Mesenchymal stem cell (in vitro differentiated cells and primary cell): Measurements from ENCODE around the gene GALNT5.

Experiments
- DNase-seq: peaks from one replicate; pipeline ENCODE4 v3.0.0-alpha.2; 2013
- H2AFZ ChIP-seq: one replicate; pipeline ENCODE4 v1.6.1; 2013; ENCODE audit warnings: low read depth, mild to moderate bottlenecking, control low read depth, inconsistent platforms, low read length, moderate library complexity
- H2AK5ac ChIP-seq: 2 replicates; pipeline ENCODE4 v1.6.1; 2013; ENCODE audit warnings: low read length, moderate library complexity, mild to moderate bottlenecking, inconsistent platforms; ENCODE audit not compliant: severe bottlenecking
- H2BK120ac ChIP-seq: one replicate; pipeline ENCODE4 v1.6.1; 2013; ENCODE audit warnings: low read depth, mild to moderate bottlenecking, inconsistent platforms, low read length, moderate library complexity
- H2BK12ac ChIP-seq, 2 experiments: one replicate each; pipeline ENCODE4 v1.6.1; 2013; ENCODE audit warnings: inconsistent platforms in 2 of 2, low read length in 2 of 2, mild to moderate bottlenecking in 2 of 2, moderate library complexity in 2 of 2, control low read depth in 1 of 2
- H2BK15ac ChIP-seq: one replicate; pipeline ENCODE4 v1.6.1; 2013; ENCODE audit warnings: mild to moderate bottlenecking, low read depth, inconsistent platforms; ENCODE audit not compliant: poor library complexity, severe bottlenecking
- H2BK5ac ChIP-seq: 2 replicates; pipeline ENCODE4 v1.6.1; 2013; ENCODE audit warnings: low read depth, mild to moderate bottlenecking, low read length, control low read depth, inconsistent platforms; ENCODE audit not compliant: poor library complexity, severe bottlenecking
- H3K14ac ChIP-seq, 2 experiments: one replicate each; pipeline ENCODE4 v1.6.1; 2013; ENCODE audit warnings: inconsistent platforms in 2 of 2, low read length in 2 of 2, control low read depth in 1 of 2, mild to moderate bottlenecking in 1 of 2, moderate library complexity in 1 of 2
- H3K18ac ChIP-seq, 2 experiments: one replicate each; pipeline ENCODE4 v1.6.1; 2013; ENCODE audit warnings: inconsistent platforms in 2 of 2, low read length in 2 of 2, control low read depth in 1 of 2, low read depth in 1 of 2, mild to moderate bottlenecking in 1 of 2
- H3K23ac ChIP-seq, 2 experiments: one replicate each; pipeline ENCODE4 v1.6.1; 2013; ENCODE audit warnings: inconsistent platforms in 2 of 2, low read length in 2 of 2, mild to moderate bottlenecking in 2 of 2, moderate library complexity in 2 of 2, control low read depth in 1 of 2
- H3K27ac ChIP-seq: 2 replicates; pipeline ENCODE4 v1.5.1; 2013; ENCODE audit warnings: mild to moderate bottlenecking, moderate library complexity, low read length, control low read depth, inconsistent platforms; ENCODE audit not compliant: poor library complexity, severe bottlenecking
- H3K27me3 ChIP-seq, 2 experiments: 2 replicates each; pipeline versions ENCODE4 v1.6.1 to v1.7.0; 2013; ENCODE audit warnings: low read length in 2 of 2, mild to moderate bottlenecking in 2 of 2, moderate library complexity in 2 of 2, control low read depth in 1 of 2, inconsistent platforms in 1 of 2; ENCODE audit not compliant: control insufficient read depth in 1 of 2, insufficient read depth in 1 of 2
- H3K36me3 ChIP-seq, 2 experiments: 2 replicates each; pipeline versions ENCODE4 v1.6.1 to v1.7.0; 2013; ENCODE audit warnings: low read length in 2 of 2, control low read depth in 1 of 2, inconsistent platforms in 1 of 2, low read depth in 1 of 2, mild to moderate bottlenecking in 1 of 2; ENCODE audit not compliant: insufficient read depth in 2 of 2, control insufficient read depth in 1 of 2
- H3K4ac ChIP-seq, 2 experiments: one replicate each; pipeline ENCODE4 v1.6.1; 2013; ENCODE audit warnings: inconsistent platforms in 2 of 2, low read length in 2 of 2, mild to moderate bottlenecking in 2 of 2, moderate library complexity in 2 of 2, control low read depth in 1 of 2, low read depth in 1 of 2
- H3K4me1 ChIP-seq: 2 replicates; pipeline ENCODE4 v1.6.1; 2013; ENCODE audit warnings: low read depth, low read length, control low read depth; ENCODE audit not compliant: control insufficient read depth, insufficient read depth
- H3K4me2 ChIP-seq: 2 replicates; pipeline ENCODE4 v1.6.1; 2013; ENCODE audit warnings: low read length, mild to moderate bottlenecking, inconsistent platforms; ENCODE audit not compliant: poor library complexity, severe bottlenecking
- H3K4me3 ChIP-seq, 2 experiments: 2 replicates each; pipeline versions ENCODE4 v1.5.1 to v1.7.0; 2013; ENCODE audit warnings: low read length in 2 of 2, mild to moderate bottlenecking in 2 of 2, control low read depth in 1 of 2, low read depth in 1 of 2; ENCODE audit not compliant: insufficient read depth in 1 of 2
- H3K79me1 ChIP-seq: replicated peaks from 2 replicates; pipeline ENCODE4 v1.6.1; 2013; ENCODE audit warnings: mild to moderate bottlenecking, control low read depth, low read length, inconsistent platforms; ENCODE audit not compliant: poor library complexity, severe bottlenecking
- H3K9ac ChIP-seq: 2 replicates; pipeline ENCODE4 v1.7.0; 2013; ENCODE audit warnings: mild to moderate bottlenecking, low read length, moderate library complexity
- H3K9me3 ChIP-seq: 2 replicates; pipeline ENCODE4 v1.7.0; 2013; ENCODE audit warnings: mild to moderate bottlenecking, low read length; ENCODE audit not compliant: control insufficient read depth
- H4K8ac ChIP-seq: one replicate; pipeline ENCODE4 v1.6.1; 2013; ENCODE audit warnings: inconsistent platforms, mild to moderate bottlenecking, low read length, moderate library complexity
- H4K91ac ChIP-seq: one replicate; pipeline ENCODE4 v1.6.1; 2013; ENCODE audit warnings: mild to moderate bottlenecking, low read length, inconsistent platforms
- WGBS: methylation state at CpG from one replicate; pipeline ENCODE4 v1.1.7; 2013; ENCODE audit warnings: mixed read lengths; 5-methylcytosine and 5-hydroxymethylcytosine counted together

The GALNT5 gene

GRCh38 chr2:157334335-157334734, 76.8 kb downstream of the GALNT5 start:
- Histone ChIP-seq H2AFZ (no peak overlapping the region), H3K27ac (no peak overlapping the region), H3K9me3 (no peaks in the 10 kb centered on the region)

DNA sequence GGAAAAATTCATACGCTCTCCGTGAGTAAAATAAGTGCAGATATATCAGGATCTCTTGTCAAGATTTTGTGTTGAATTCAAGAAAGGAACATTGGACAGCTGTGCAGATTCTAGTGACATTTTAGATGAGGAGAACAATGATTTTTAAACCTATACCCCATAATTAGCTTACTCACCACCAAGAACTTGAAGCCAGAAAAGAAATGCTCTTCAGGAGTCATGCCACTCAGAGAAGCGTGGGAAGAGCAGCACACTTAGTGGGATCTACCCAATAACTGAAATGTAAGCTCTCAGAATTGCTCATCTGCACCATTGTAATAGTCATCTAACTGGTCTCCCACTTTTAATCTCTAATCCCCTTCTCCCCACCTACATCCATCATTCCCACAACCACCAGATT, 77.3 kb downstream of the GALNT5 start:
- no peaks in the 10 kb centered on the region for H3K4me1 ChIP-seq
- WGBS = 98% methylated on average over 3 of the region's 3 CpGs
- H2BK15ac ChIP-seq = no peak overlapping the region
- H2BK5ac ChIP-seq = no peak overlapping the region
- no peak for DNase-seq
- no peak overlapping the region for H3K23ac ChIP-seq
- no peak overlapping the region for H3K9ac ChIP-seq
- no peak overlapping the region for H3K14ac ChIP-seq
- no peak overlapping the region for H3K4me3 ChIP-seq
- no peak overlapping the region for H3K18ac ChIP-seq
- H3K4me2 ChIP-seq = no peak overlapping the region
- no peak overlapping the region for H4K8ac ChIP-seq
- no peak overlapping the region for H2BK120ac ChIP-seq
- no peaks in the 10 kb centered on the region for H3K27me3 ChIP-seq
- H4K91ac ChIP-seq = no peak overlapping the region
- no peak overlapping the region for H2AK5ac ChIP-seq
- no peak overlapping the region for H3K27ac ChIP-seq
- H3K4ac ChIP-seq = no peak overlapping the region
- no peaks in the 10 kb centered on the region for H3K36me3 ChIP-seq
- no peak overlapping the region for H2BK12ac ChIP-seq
- no peak overlapping the region for H2AFZ ChIP-seq
- no peaks in the 10 kb centered on the region for H3K9me3 ChIP-seq
- no peaks in the 10 kb centered on the region for H3K79me1 ChIP-seq

More at GRCh38 chr2:157334335-157334734, 76.8 kb downstream of the GALNT5 start:
- Histone ChIP-seq H3K4me3 (no peak overlapping the region), H3K23ac (no peak overlapping the region), H3K4ac (no peak overlapping the region), H2BK15ac (no peak overlapping the region), H3K4me2 (no peak overlapping the region), H3K27me3 (no peaks in the 10 kb centered on the region), H3K79me1 (no peaks in the 10 kb centered on the region), H4K8ac (no peak overlapping the region), H4K91ac (no peak overlapping the region), H3K18ac (no peak overlapping the region), H2AK5ac (no peak overlapping the region), H3K9ac (no peak overlapping the region), H3K4me1 (peaks cover 3% of the 10 kb centered on the region), H2BK5ac (no peak overlapping the region), H3K36me3 (no peaks in the 10 kb centered on the region), H3K14ac (no peak overlapping the region), H2BK120ac (no peak overlapping the region), H2BK12ac (no peak overlapping the region)
- no peak for DNase-seq
- 88% methylated on average over 4 of the region's 4 CpGs for WGBS

GRCh38 chr2:157336137-157337010, 78.9 kb downstream of the GALNT5 start:
- Histone ChIP-seq H2AK5ac (no peak overlapping the region), H3K9me3 (no peaks in the 10 kb centered on the region), H3K18ac (no peak overlapping the region), H2BK5ac (no peak overlapping the region), H3K4me3 (no peak overlapping the region), H4K8ac (no peak overlapping the region), H2AFZ (no peak overlapping the region), H3K79me1 (no peaks in the 10 kb centered on the region), H3K4ac (no peak overlapping the region), H3K36me3 (no peaks in the 10 kb centered on the region), H3K9ac (no peak overlapping the region), H3K27ac (no peak overlapping the region), H3K4me2 (no peak overlapping the region), H3K4me1 (no peaks in the 10 kb centered on the region), H3K14ac (no peak overlapping the region), H2BK12ac (no peak overlapping the region), H2BK120ac (no peak overlapping the region), H3K23ac (no peak overlapping the region), H2BK15ac (no peak overlapping the region), H4K91ac (no peak overlapping the region), H3K27me3 (no peaks in the 10 kb centered on the region)
- WGBS = 47% methylated on average over 7 of the region's 8 CpGs
- peak; percentile 41 for DNase-seq

DNA sequence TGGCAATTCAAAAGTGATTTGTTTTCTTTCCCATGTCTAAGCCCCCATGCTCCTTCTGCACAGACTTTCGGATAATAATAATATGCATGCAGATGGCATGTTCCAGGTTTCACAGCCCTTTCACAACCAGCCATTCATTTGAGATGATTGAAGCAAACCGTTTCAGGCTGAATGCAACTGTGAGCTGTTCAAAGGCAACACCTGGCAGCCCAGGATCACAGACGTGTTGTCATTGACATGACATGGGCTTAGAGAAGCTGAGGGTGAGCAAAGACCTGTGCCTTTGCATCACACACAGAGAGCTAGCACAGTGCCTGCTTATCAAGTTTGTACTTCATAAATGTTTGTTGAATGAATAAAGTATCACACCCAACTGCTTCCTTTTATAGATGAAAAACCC, 80.5 kb downstream of the GALNT5 start:
- Histone ChIP-seq H3K18ac (no peak overlapping the region), H2BK15ac (no peak overlapping the region), H3K4me1 (no peaks in the 10 kb centered on the region), H3K4me2 (no peak overlapping the region), H3K9me3 (peaks cover 4% of the 10 kb centered on the region), H4K91ac (no peak overlapping the region), H2AFZ (no peak overlapping the region), H3K27ac (no peak overlapping the region), H3K36me3 (no peaks in the 10 kb centered on the region), H3K9ac (no peak overlapping the region), H4K8ac (no peak overlapping the region), H2BK12ac (no peak overlapping the region), H3K79me1 (no peaks in the 10 kb centered on the region), H3K23ac (no peak overlapping the region), H3K4ac (no peak overlapping the region), H2BK5ac (no peak overlapping the region), H3K14ac (no peak overlapping the region), H2AK5ac (no peak overlapping the region), H3K27me3 (no peaks in the 10 kb centered on the region), H2BK120ac (no peak overlapping the region), H3K4me3 (no peak overlapping the region)
- WGBS = 87% methylated on average over 3 of the region's 3 CpGs
- no peak for DNase-seq
